Esophagus squamous epithelium (tissue), 5 donors: ENCODE results near the gene KIAA1191. TPM values are rescaled to one million over a fixed set of nuclear protein-coding genes. Genes with fewer than 3 reads are reported as not detected.

Experiments used
- DNase-seq: peaks from one replicate; lab custom pipeline; 2025; lab: John Stamatoyannopoulos, UW
- H3K27ac ChIP-seq, 4 donors: fragments of 200-600 bp; sonication (generic); one replicate each; pipeline ENCODE4 v1.5.1; 2016 to 2019; ENCODE audit warnings: mild to moderate bottlenecking in 1 of 4
- H3K27me3 ChIP-seq, 4 donors: fragments of 200-600 bp; sonication (generic); 1 replicate in 3 of 4; 2 replicates in 1 of 4; pipeline versions ENCODE4 v1.5.1 to v1.6.0; 2017 to 2021; ENCODE audit warnings: antibody characterized with exemption in 1 of 4
- H3K36me3 ChIP-seq, 3 donors: fragments of 200-600 bp; sonication (generic); one replicate each; pipeline ENCODE4 v1.5.1; 2016 to 2019
- H3K4me1 ChIP-seq, 3 donors: fragments of 200-600 bp; sonication (generic); one replicate each; pipeline ENCODE4 v1.5.1; 2017 to 2019
- H3K4me3 ChIP-seq, 4 donors: fragments of 200-600 bp; sonication (generic); 1 replicate in 3 of 4; 2 replicates in 1 of 4; pipeline ENCODE4 v1.5.1; 2016 to 2019; ENCODE audit warnings: mild to moderate bottlenecking in 2 of 4, moderate library complexity in 1 of 4
- H3K9me3 ChIP-seq, 3 donors: fragments of 200-600 bp; sonication (generic); one replicate each; pipeline ENCODE4 v1.5.1; 2016 to 2019
- POLR2A ChIP-seq, 4 donors: fragments of 450-650 bp; IDR thresholded peaks; one replicate each; pipeline ENCODE4 v1.6.1; 2017; ENCODE audit warnings: antibody characterized with exemption in 4 of 4, mild to moderate bottlenecking in 4 of 4, moderate library complexity in 3 of 4
- WGBS, 2 donors: methylation state at CpG; one replicate each; pipeline ENCODE4 v1.1.5; 2018; 5-methylcytosine and 5-hydroxymethylcytosine counted together
- intact Hi-C: fragments of 100-400 bp; cut with DNase I; formaldehyde crosslinking; loops from one replicate; pipeline ENCODE4 v1.15.0; 2022
- total RNA-seq, 4 donors: library from RNA; depleted of rRNA; stranded (reverse); fragments of >200 nt; gene quantifications; one replicate each; pipeline ENCODE4 v1.1.0, GENCODE V29; 2016
- TF ChIP-seq, protein P1 (sequence below), 6 experiments: fragments of 450-650 bp in 4 of 6; fragments of 200-600 bp in 2 of 6; sonication (generic) in 2 of 6; IDR thresholded peaks; one replicate each; pipeline ENCODE4 v1.5.1; 2016 to 2019; ENCODE audit warnings: antibody characterized with exemption in 6 of 6, mild to moderate bottlenecking in 4 of 6, moderate library complexity in 4 of 6
- donor health status: DM: yes; HTN: yes; CAD: no.

The KIAA1191 gene
- total RNA-seq, 4 donors from 2014 or later: 57.0 to 99.9 (median 73.7) TPM

GRCh38 chr5:176381979-176382378 is 20.4 kb upstream of the KIAA1191 start:
- WGBS, 2 donors: 90 to 92% methylated on average over 2 of the region's 3 CpGs
- no peak for TF ChIP-seq POLR2A (IDR thresholded peaks at IDR 0.05)
- TF ChIP-seq, protein P1, sequence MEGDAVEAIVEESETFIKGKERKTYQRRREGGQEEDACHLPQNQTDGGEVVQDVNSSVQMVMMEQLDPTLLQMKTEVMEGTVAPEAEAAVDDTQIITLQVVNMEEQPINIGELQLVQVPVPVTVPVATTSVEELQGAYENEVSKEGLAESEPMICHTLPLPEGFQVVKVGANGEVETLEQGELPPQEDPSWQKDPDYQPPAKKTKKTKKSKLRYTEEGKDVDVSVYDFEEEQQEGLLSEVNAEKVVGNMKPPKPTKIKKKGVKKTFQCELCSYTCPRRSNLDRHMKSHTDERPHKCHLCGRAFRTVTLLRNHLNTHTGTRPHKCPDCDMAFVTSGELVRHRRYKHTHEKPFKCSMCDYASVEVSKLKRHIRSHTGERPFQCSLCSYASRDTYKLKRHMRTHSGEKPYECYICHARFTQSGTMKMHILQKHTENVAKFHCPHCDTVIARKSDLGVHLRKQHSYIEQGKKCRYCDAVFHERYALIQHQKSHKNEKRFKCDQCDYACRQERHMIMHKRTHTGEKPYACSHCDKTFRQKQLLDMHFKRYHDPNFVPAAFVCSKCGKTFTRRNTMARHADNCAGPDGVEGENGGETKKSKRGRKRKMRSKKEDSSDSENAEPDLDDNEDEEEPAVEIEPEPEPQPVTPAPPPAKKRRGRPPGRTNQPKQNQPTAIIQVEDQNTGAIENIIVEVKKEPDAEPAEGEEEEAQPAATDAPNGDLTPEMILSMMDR (IDR thresholded peaks at IDR 0.05): no peak
- H3K27ac ChIP-seq: peak overlapping the region; percentile 3 to 62 (median 38)
- H3K4me1 ChIP-seq: peaks cover under 1 to 31% (median 6%) of the 10 kb centered on the region in 3 donors
- no peaks in the 10 kb centered on the region for H3K27me3 ChIP-seq
- peaks cover 12 to 64% (median 33%) of the 10 kb centered on the region in 3 donors for H3K36me3 ChIP-seq
- no peak overlapping the region for H3K4me3 ChIP-seq
- no peaks in the 10 kb centered on the region for H3K9me3 ChIP-seq
- intact Hi-C loops: no loop called here
- DNase-seq: no peak

DNA sequence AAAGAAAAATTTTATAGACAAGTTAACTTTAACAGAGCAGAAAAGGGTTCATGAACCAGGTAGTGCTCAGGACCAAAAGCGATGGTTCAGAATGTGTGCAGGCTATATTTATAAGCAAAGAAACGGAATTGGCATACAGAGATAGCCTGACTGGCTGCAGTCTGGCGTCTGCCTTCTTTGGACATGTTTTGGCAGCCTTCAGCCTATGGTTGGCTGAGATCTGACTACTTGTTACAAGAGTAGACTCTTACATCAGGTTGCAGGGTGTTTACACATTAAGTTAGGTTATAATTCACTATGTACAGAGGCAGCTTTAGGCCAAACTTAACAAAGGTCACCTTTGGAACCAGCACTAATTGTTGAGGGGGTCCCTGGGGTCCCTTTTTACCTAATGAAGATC is 19.9 kb upstream of the KIAA1191 start:
- Histone ChIP-seq H3K4me1 (peaks cover 0 to 25% (median under 1%) of the 10 kb centered on the region in 3 donors), H3K9me3 (no peaks in the 10 kb centered on the region), H3K36me3 (peaks cover 12 to 60% (median 33%) of the 10 kb centered on the region in 3 donors), H3K4me3 (no peak overlapping the region), H3K27ac (peak overlapping the region in 3 of 4 donors; percentile 24 to 62 (median 53)), H3K27me3 (no peaks in the 10 kb centered on the region)
- WGBS, 2 donors: 64 to 68% methylated on average over 3 of the region's 3 CpGs
- TF ChIP-seq, protein P1 (IDR thresholded peaks at IDR 0.05): no peak
- TF ChIP-seq POLR2A (IDR thresholded peaks at IDR 0.05): no peak
- DNase-seq: no peak
- intact Hi-C loops: no loop called here

DNA sequence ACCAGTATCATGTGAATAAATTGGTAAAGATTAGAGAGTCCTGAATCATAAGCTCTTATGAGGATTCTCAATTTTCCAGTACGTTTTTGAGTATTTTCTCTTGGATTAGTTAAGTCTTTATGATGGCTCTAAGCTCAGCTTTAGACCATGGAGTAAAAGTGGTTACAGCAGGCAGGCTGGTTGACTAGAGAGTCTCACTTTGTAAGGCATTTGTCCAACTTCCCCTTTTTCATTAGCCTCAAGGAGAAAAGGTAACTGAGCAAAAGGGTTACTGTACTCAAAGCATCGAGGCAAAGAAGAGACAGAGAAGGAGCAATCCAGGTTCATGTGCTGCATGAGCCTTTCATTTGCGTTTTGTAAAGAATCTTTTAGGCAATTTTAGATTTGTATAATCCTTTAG is 18.3 kb upstream of the KIAA1191 start:
- peaks cover 0 to 13% (median 0%) of the 10 kb centered on the region in 3 donors for H3K4me1 ChIP-seq
- peaks cover 12 to 45% (median 31%) of the 10 kb centered on the region in 3 donors for H3K36me3 ChIP-seq
- no peak for DNase-seq
- H3K27me3 ChIP-seq: no peaks in the 10 kb centered on the region
- TF ChIP-seq, protein P1 (IDR thresholded peaks at IDR 0.05): no peak
- TF ChIP-seq POLR2A (IDR thresholded peaks at IDR 0.05): no peak
- no peak overlapping the region for H3K27ac ChIP-seq
- no peaks in the 10 kb centered on the region for H3K9me3 ChIP-seq
- H3K4me3 ChIP-seq: no peak overlapping the region
- intact Hi-C loops: no loop called here
- 60 to 78% methylated on average over 3 of the region's 3 CpGs for WGBS, 2 donors

GRCh38 chr5:176373100-176373818 is 11.7 kb upstream of the KIAA1191 start:
- no peak for TF ChIP-seq POLR2A (IDR thresholded peaks at IDR 0.05)
- TF ChIP-seq, protein P1 (IDR thresholded peaks at IDR 0.05): no peak
- DNase-seq: no peak
- Histone ChIP-seq H3K27me3 (no peaks in the 10 kb centered on the region), H3K4me1 (peaks cover 0 to 16% (median 0%) of the 10 kb centered on the region in 3 donors), H3K9me3 (no peaks in the 10 kb centered on the region), H3K4me3 (no peak overlapping the region), H3K36me3 (peaks cover 0 to 43% (median 5%) of the 10 kb centered on the region in 3 donors), H3K27ac (no peak overlapping the region)
- 64 to 79% methylated on average over 7 of the region's 7 CpGs for WGBS, 2 donors
- intact Hi-C loops: no loop called here
